Measurements from ENCODE around the gene DHRS2. TPM values are rescaled to one million over a fixed set of nuclear protein-coding genes. Genes with fewer than 3 reads are reported as not detected.
A peak's percentile ranks its signal among the peaks of the same experiment; 100 is the strongest.

The DHRS2 gene
- total and polyA plus RNA-seq, 2 of the 13 experiments (the other 11 are each of a cell fraction or from before 2014, with no cell fraction given), result 1,621 to 3,021 TPM

DNA sequence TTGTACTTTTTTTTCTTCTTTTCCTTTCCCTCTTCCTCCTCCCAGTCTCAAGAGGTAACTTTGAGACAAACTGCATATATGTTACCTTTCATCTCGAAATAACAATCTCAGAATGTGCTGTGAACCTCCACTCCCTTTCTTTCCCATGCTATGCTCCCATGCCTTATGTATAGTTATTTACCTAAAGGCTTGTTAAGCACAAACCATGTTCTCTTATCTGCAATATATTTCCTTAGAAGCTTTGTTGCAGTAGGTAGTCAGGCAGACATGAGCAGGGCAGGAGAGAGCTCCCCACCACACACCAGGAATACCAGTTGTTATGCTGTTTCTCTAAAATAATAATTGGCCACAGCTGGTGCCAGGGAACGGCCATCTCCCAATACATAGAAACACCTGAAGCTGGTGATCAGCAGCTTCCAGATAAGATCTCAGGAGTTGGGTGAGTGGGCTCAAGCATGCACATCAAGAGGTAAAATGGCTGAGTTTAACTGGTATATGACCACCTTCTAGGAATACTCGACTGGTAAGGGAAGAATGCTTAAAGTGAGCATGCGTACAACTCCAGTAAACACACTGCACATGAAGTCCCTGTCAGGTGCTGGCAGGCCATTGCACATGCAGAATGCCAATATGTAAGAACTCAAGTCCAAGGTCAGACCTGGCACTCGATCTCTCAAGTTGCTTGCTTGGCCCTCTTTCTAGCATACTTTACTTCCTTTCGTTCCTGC is 14.8 kb upstream of the DHRS2 start (continued):
- TF ChIP-seq ZNF766 (CRISPR knock-in tag; IDR thresholded peaks at IDR 0.05; ENCODE audit: borderline replicate concordance), result no peak
- TF ChIP-seq, protein P1, sequence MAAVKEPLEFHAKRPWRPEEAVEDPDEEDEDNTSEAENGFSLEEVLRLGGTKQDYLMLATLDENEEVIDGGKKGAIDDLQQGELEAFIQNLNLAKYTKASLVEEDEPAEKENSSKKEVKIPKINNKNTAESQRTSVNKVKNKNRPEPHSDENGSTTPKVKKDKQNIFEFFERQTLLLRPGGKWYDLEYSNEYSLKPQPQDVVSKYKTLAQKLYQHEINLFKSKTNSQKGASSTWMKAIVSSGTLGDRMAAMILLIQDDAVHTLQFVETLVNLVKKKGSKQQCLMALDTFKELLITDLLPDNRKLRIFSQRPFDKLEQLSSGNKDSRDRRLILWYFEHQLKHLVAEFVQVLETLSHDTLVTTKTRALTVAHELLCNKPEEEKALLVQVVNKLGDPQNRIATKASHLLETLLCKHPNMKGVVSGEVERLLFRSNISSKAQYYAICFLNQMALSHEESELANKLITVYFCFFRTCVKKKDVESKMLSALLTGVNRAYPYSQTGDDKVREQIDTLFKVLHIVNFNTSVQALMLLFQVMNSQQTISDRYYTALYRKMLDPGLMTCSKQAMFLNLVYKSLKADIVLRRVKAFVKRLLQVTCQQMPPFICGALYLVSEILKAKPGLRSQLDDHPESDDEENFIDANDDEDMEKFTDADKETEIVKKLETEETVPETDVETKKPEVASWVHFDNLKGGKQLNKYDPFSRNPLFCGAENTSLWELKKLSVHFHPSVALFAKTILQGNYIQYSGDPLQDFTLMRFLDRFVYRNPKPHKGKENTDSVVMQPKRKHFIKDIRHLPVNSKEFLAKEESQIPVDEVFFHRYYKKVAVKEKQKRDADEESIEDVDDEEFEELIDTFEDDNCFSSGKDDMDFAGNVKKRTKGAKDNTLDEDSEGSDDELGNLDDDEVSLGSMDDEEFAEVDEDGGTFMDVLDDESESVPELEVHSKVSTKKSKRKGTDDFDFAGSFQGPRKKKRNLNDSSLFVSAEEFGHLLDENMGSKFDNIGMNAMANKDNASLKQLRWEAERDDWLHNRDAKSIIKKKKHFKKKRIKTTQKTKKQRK (IDR thresholded peaks at IDR 0.05; ENCODE audit: low read length), result no peak
- TF ChIP-seq LCORL (IDR thresholded peaks at IDR 0.05), result no peak
- no peak for TF ChIP-seq LCORL (CRISPR knock-in tag; IDR thresholded peaks at IDR 0.05)
- 0 out of 2 replicates have a peak, but pooled peaks have one; percentile 36 for TF ChIP-seq ZNF580 (CRISPR knock-in tag; IDR thresholded peaks at IDR 0.05; ENCODE audit: borderline replicate concordance, low read depth)
- no peak for TF ChIP-seq NR1H2 (CRISPR knock-in tag; IDR thresholded peaks at IDR 0.05; ENCODE audit: borderline replicate concordance, low read depth)
- no peak for TF ChIP-seq ZBTB37 (CRISPR knock-in tag; IDR thresholded peaks at IDR 0.05)
- TF ChIP-seq RAD21 (CRISPR knock-in tag; IDR thresholded peaks at IDR 0.05), result no peak
- no peak for TF ChIP-seq TEAD2 (CRISPR knock-in tag; IDR thresholded peaks at IDR 0.05)
- TF ChIP-seq, protein P2, sequence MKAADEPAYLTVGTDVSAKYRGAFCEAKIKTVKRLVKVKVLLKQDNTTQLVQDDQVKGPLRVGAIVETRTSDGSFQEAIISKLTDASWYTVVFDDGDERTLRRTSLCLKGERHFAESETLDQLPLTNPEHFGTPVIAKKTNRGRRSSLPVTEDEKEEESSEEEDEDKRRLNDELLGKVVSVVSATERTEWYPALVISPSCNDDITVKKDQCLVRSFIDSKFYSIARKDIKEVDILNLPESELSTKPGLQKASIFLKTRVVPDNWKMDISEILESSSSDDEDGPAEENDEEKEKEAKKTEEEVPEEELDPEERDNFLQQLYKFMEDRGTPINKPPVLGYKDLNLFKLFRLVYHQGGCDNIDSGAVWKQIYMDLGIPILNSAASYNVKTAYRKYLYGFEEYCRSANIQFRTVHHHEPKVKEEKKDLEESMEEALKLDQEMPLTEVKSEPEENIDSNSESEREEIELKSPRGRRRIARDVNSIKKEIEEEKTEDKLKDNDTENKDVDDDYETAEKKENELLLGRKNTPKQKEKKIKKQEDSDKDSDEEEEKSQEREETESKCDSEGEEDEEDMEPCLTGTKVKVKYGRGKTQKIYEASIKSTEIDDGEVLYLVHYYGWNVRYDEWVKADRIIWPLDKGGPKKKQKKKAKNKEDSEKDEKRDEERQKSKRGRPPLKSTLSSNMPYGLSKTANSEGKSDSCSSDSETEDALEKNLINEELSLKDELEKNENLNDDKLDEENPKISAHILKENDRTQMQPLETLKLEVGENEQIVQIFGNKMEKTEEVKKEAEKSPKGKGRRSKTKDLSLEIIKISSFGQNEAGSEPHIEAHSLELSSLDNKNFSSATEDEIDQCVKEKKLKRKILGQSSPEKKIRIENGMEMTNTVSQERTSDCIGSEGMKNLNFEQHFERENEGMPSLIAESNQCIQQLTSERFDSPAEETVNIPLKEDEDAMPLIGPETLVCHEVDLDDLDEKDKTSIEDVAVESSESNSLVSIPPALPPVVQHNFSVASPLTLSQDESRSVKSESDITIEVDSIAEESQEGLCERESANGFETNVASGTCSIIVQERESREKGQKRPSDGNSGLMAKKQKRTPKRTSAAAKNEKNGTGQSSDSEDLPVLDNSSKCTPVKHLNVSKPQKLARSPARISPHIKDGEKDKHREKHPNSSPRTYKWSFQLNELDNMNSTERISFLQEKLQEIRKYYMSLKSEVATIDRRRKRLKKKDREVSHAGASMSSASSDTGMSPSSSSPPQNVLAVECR (CRISPR knock-in tag; IDR thresholded peaks at IDR 0.05; ENCODE audit: borderline replicate concordance), result 0 out of 2 replicates have a peak, but pooled peaks have one; percentile 45
- no peak for TF ChIP-seq ZNF746 (CRISPR knock-in tag; IDR thresholded peaks at IDR 0.05)
- TF ChIP-seq BCL3 (CRISPR knock-in tag; IDR thresholded peaks at IDR 0.05), result no peak
- no peak for TF ChIP-seq NFYB (CRISPR knock-in tag; IDR thresholded peaks at IDR 0.05)
- TF ChIP-seq KMT2A (CRISPR knock-in tag; IDR thresholded peaks at IDR 0.05), result 0 out of 2 replicates have a peak, but pooled peaks have one; percentile 25
- no peak for TF ChIP-seq CAMTA2 (CRISPR knock-in tag; IDR thresholded peaks at IDR 0.05; ENCODE audit: borderline replicate concordance)
- TF ChIP-seq ZNF564 (CRISPR knock-in tag; IDR thresholded peaks at IDR 0.05), result no peak
- TF ChIP-seq ZNF343 (CRISPR knock-in tag; IDR thresholded peaks at IDR 0.05), result no peak
- no peak for TF ChIP-seq SRY (CRISPR knock-in tag; IDR thresholded peaks at IDR 0.05)
- no peak for TF ChIP-seq ZNF607 (CRISPR knock-in tag; IDR thresholded peaks at IDR 0.05; ENCODE audit: borderline replicate concordance)
- 0 out of 2 replicates have a peak, but pooled peaks have one; percentile 22 for TF ChIP-seq ZNF251 (CRISPR knock-in tag; IDR thresholded peaks at IDR 0.05)

Measured in HepG2 (cell line).